AG09319 (cell line): ENCODE data around the gene SBK1.

ENCODE experiments used
- DNase-seq: peaks from one replicate; pipeline ENCODE4 v3.0.0-alpha.2; 2010; ENCODE audit warnings: low read depth; ENCODE audit errors: extremely low read depth
- CTCF ChIP-seq: IDR thresholded peaks from 2 replicates; pipeline ENCODE4 v1.5.1; 2011; ENCODE audit warnings: low read depth, mild to moderate bottlenecking, inconsistent platforms, low read length, moderate library complexity

SBK1 gene

GRCh38 chr16:28307936-28308335 lies 15.6 kb downstream of the SBK1 start:
- no peak for TF ChIP-seq CTCF
- DNase-seq: no peak

GRCh38 chr16:28308794-28309584 lies 16.7 kb downstream of the SBK1 start:
- DNase-seq: no peak
- TF ChIP-seq CTCF: no peak

GRCh38 chr16:28309811-28310311 lies 17.5 kb downstream of the SBK1 start:
- TF ChIP-seq CTCF: no peak
- no peak for DNase-seq

- no peak for TF ChIP-seq CTCF
- DNase-seq: no peak
These were observed 18.5 kb downstream of the SBK1 start for GRCh38 chr16:28310796-28311195.

GRCh38 chr16:28311413-28311812 lies 19.1 kb downstream of the SBK1 start:
- DNase-seq: no peak
- no peak for TF ChIP-seq CTCF

GRCh38 chr16:28311913-28312312 lies 19.6 kb downstream of the SBK1 start:
- DNase-seq: no peak
- TF ChIP-seq CTCF: no peak

GRCh38 chr16:28312327-28312726 lies 20.0 kb downstream of the SBK1 start:
- no peak for TF ChIP-seq CTCF
- no peak for DNase-seq
